GM19351 (cell line): ENCODE data around the gene UBE3B.
"Not testable (repeated sequence)": the region's sequence is repeated elsewhere in the genome, so short reads cannot be mapped to it uniquely, and the experiment has no call there.

Experiments used
- ATAC-seq: cut with Tn5 transposase; IDR thresholded peaks from one replicate; pipeline ENCODE4 v1.9.1; 2021; ENCODE audit warnings: mild to moderate bottlenecking, moderate library complexity; ENCODE audit not compliant: unreplicated experiment

UBE3B gene

DNA sequence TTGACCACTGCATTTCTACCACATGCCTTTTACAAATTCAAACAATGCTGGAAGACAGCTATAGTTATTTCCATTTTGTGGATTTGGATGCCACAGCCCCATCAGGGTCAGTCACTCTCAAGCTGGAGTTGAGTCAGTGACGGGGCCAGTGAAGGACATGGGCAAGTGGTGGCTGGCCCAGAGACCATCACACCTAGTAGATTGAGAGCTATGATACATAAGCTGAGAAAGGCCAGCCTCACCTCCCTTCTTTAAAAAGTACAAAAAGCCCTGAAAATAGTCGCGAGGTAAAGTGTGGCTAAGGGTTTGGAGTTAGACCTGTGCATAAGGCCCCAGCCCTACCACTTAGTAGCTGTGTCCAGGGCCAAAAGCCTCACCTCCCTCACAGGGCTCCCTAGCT lies 4.4 kb upstream of the UBE3B start:
- ATAC-seq, result no peak

- not testable (repeated sequence) for ATAC-seq
Observed at GRCh38 chr12:109473526-109474270, 3.7 kb upstream of the UBE3B start.

- no peak for ATAC-seq
Observed at GRCh38 chr12:109475121-109475520, 2.3 kb upstream of the UBE3B start.

DNA sequence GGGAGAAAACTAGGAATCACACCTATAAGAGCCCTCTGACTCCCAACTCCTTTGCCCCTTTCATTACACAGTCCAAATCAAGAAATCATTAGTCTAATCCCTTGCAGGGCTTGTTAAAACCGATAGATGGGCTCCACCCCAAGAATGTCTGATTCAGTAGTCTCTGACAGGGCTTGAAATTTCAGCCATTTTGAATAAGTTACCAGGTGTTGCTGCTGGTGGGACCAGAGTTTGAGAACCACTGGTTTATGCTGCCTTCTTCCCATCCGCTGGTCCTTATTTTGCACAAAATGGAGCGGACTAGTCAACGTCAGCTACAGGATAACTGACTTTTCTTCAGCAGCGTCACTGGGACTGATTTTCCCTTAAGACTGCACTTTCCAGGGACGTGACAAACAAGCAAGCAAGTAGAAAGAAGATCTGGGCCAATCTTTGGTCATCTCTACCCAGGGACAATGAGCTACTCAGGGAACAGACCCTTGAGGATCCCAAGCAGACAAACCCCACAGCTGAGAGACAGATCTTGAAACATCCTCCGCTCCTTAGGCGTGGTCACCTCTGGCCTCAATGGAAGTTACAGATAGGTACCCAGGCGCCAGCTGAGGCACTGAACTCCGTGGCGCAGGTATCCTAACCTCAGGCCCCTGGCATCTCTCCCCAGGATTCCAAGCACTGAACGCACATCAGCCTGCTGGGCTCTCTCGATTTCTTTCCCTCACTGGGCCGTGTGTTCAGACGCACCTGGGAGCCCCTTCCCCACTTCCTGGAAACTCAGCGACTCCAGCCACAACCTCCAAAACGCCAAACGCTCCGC lies 1.2 kb upstream of the UBE3B start:
- no peak for ATAC-seq

DNA sequence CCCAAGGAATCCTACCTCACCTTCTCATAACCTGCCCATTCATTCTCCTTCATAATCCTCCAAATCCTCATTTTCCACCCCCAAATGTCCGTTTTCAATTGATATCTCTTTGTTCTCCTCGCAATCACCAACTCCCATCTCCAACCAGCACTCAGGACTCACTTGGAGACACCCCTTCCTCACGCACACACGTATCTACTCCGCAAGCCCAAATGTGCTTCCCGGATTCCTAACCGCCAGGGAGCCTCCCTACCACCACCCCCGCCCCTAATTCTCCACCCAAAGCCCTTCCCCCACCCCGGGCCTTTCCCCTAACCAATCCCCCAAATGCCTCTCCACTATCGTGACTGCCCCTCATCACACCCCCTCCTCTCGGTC lies 638 bp upstream of the UBE3B start:
- no peak for ATAC-seq

DNA sequence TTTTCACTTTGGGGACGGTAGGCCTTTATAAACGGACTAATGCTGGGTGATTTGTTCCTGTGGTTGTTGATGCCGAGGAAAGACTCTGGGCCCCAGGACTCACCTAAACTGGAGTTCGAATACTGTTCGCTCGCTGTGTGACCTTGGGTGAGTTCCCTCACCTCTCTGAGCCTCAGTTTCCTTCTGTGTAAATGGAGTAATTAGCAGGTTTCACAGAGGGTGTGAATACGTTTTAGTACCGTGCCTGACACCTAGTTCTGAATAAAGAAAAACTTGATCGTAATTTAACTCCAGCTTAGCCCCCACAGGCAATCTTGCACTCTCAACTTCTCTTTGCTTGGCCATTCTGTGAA lies 505 bp downstream of the UBE3B start:
- ATAC-seq, result no peak

- ATAC-seq, result no peak
Observed at GRCh38 chr12:109479761-109480160, 2.3 kb downstream of the UBE3B start.

DNA sequence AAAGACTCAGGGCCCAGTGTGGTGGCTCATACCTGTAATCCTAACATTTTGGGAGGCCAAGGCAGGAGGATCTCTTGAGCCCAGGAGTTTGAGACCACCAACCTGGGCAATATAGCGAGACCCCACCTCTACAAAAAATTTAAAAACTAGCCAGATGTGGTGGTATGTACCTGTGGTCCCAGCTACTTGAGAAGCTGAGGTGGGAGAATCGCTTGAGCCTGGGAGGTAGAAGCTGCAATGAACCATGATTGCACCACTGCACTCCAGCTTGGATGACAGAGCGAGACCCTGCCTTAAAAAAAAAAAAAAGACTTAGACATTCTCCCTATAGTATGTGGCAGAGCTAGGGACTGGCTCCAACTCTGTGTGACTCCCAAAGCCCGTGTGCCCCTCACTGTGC lies 2.9 kb downstream of the UBE3B start:
- no peak for ATAC-seq

- ATAC-seq, result no peak
Observed at GRCh38 chr12:109481863-109482262, 4.4 kb downstream of the UBE3B start.

- no peak for ATAC-seq
Observed at GRCh38 chr12:109482491-109482890, 5.1 kb downstream of the UBE3B start.

DNA sequence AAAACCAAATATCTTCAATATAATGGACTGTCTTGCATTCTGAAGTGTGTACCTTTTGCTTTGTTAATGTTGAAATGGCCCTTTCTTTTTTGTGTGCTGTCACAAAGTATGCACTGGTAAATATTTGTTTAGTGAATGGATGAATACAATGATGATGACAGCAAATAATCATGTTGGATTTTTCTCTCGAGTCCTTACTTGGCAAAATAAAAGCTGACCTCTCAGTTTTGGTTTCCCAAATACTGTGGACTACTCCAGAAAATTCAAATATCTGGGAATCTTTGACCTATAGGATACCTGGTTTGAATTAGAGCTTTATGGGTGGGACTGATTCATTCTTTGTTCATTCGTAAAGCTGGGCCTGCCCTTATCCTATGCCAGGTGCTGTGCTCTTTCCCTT lies 5.5 kb downstream of the UBE3B start:
- ATAC-seq, result no peak

- ATAC-seq, result no peak
Observed at GRCh38 chr12:109483346-109483745, 5.9 kb downstream of the UBE3B start.

DNA sequence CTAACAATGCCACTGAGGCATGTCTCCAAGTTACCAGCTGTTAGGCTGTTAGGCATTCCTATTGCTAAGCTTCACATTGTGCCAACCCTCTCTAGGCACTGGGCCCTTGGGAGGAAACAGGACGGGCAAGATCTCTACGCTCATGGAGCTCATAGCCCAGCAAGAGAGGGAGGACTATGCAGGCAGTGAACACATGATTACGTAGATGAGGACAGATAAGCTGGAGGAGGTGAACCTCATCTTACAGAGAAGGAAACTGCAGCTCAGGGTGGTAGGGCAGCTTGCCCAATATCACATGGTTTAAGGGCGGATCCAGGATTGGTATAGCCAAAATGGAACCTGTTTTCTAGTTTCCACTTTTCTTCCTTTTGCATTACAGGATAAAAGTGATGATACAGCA lies 7.8 kb downstream of the UBE3B start:
- no peak for ATAC-seq

DNA sequence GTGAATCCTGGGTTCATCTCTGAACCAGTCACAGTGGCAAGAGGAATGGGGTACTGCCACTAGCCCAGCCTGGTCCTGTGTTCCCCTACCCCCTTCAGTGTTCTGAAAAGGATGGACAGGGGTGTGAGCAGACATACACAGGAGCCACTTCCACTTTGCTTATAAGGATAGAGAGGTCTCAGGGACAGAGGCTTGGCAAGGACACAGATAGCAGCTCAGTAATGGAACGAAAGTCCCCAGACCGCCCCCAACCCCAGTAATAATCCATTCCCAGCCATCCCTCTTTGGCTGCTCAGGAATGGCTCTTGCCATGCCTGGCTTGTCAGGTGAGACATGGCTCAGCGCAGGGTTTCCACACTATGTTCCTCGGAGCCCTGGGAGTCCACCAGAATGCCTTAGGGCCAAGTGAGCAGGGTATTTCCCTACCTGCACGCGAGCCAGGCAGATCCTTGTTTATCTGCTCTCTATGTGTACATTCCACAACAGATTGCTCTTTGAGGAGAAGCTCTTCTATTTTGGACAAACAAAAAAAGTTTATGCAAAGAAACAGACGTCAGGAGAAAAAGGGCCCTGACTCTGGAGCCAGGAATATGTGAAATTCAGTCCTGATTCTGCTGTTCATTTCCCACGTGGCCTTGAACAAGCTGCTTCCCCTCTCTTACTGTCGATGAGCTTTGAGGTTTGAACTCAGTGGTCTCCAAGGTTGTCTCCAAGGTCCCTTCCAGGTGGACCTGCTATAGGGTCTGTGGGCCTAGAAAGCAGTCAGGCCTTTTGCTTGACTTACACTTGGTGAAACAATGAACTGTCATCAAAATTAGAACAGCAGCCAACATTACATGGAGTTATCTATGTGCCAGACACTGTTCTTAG lies 10.0 kb downstream of the UBE3B start:
- no peak for ATAC-seq

GRCh38 chr12:109488051-109488665 lies 10.7 kb downstream of the UBE3B start:
- no peak for ATAC-seq

- ATAC-seq, result no peak
Observed at GRCh38 chr12:109489016-109489954, 11.9 kb downstream of the UBE3B start.

DNA sequence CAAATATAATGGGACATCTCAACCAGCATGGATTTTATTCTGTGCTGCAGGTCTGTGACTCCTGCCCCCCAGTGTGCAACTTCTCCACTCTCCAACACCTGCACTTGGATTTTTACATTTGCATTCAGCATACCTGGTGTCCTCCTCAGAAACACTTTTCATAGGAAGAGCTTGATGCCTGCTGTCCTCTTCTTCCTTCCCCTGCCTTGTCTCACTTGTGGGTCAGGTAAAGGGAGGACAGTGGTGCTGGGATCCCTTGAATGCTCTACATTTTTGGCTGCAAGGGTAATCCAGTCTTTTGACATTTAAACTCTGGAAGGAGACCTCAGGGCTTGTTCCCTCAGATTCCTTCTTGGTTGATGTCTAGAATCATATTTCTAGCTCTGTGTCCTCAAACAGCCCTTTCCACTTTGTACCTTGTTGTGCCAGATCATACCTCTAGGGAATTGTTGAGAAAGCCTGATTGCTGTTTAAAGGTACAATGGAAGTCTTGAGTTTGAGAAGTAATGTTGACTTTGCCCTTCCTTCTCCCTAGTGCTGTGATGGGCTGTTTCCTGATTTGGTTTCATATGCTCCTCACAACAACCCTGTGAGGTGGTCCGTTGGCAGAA lies 12.6 kb downstream of the UBE3B start:
- ATAC-seq, result no peak

- ATAC-seq, result no peak
Observed at GRCh38 chr12:109491671-109492070, 14.2 kb downstream of the UBE3B start.

- no peak for ATAC-seq
Observed at GRCh38 chr12:109492371-109492770, 14.9 kb downstream of the UBE3B start.

GRCh38 chr12:109493090-109493489 lies 15.7 kb downstream of the UBE3B start:
- no peak for ATAC-seq
